NCI-H82 (cell line): ENCODE measurements around the gene ASIC1.
"Not testable (repeated sequence)": the region's sequence is repeated elsewhere in the genome, so short reads cannot be mapped to it uniquely, and the experiment has no call there.

Experiments used
- DNase-seq: peaks from one replicate; lab custom pipeline; 2025; lab: John Stamatoyannopoulos, UW

ASIC1 gene

GRCh38 chr12:50061946-50062686, 4.7 kb downstream of the ASIC1 start:
- DNase-seq: no peak

DNA sequence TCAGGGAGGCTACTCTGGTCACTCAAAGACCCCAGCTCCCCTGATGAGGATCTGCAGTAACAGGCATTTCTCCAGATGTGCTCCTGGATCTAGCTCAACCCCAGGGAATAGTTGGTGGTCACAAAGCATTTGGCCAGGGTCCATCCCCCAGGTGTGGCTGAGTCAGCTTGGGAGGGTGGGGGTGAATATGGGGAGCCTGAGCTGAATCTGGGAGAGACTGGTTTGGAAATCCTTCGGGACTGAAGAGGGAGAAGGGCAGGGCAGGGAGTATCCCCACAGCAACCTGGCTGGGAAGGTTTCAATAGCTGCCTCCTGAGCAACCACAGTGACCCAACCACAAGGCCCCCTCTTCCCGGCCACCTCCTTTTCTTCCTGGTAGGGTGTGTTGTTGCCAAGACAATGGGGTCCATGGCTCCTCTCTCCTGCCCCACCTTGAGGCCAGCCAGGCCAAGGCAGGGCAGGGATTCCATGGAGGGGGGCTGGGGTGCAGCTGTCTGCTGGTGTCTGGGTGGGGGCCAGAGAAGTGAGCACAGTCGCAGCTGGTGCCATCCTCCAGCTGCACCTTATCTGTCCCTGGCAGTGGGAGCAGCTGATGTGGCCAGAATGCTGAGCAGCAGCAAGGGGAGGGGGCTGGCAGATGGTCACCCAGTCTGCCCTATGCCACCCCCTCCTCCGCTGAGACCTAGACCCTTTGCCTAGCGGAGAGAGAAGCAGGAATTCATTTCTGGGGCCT, 5.5 kb downstream of the ASIC1 start:
- DNase-seq: peak; percentile 47

DNA sequence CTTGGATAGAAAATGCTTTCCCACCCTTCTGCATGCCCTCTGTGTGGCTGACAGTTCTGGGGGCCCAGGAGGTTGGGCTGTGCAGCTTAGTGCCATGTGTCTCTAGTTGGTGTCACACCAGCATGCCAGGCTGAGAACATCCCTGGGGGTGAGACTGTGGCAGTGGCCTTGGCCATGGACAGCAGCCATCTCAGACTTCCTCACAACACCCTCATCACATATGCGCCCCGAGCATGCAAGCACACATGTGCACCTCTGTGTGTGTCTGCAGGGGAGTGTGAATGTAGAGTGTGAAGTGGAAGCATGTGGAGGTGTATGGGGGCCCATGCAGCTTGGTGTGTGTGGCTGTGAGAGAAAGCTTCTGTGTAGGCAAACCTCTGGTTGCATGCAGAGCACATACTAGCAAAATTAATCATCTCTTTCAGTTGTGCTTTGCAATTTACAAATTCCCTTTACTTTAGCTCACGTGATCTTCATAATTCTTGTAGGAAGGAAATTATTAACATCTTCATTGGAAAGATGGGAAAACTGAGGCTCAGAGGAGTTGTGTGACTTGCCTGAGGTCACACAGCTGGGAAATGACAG, 8.4 kb downstream of the ASIC1 start:
- DNase-seq: no peak

DNA sequence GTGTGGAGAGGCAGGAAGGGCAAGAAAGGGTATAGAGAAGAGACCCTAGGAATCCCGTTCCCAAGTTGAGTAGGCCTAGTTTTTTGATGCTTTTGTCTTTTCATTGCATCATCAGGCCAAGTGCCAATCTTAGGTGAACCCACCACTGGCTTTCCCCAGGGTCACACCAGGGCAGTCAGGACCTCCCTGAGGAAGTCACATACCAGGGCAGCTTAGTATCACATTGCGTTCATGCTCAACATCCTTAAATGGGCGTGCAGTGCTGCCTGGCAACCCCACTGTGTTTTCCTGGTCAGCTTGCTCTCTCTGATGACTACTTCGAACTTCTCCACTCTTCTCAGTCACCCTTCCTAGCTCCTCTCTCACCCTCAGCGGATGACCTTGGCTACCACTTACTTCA, 9.0 kb downstream of the ASIC1 start:
- DNase-seq: peak; percentile 49

- no peak for DNase-seq
Observed at GRCh38 chr12:50069069-50069468, 11.7 kb downstream of the ASIC1 start.

DNA sequence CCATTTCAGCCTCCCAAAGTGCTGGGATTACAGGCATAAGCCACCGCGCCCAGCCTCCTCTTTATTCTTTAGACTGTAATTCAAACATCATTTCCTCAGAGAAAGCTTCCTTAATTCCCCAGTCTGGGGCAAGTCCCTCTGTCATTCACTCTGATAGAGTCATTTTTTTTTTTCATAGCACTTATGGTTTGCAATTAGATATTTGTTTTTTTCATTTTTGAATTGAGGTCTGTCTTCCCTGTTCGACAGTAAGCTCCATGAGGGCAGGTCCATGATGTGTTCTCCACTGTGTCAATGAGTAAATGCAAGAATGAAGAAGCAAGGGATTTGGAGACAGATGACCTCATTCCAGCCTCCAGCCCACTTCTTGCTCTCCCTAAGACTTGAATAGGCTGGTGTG, 12.1 kb downstream of the ASIC1 start:
- no peak for DNase-seq

DNA sequence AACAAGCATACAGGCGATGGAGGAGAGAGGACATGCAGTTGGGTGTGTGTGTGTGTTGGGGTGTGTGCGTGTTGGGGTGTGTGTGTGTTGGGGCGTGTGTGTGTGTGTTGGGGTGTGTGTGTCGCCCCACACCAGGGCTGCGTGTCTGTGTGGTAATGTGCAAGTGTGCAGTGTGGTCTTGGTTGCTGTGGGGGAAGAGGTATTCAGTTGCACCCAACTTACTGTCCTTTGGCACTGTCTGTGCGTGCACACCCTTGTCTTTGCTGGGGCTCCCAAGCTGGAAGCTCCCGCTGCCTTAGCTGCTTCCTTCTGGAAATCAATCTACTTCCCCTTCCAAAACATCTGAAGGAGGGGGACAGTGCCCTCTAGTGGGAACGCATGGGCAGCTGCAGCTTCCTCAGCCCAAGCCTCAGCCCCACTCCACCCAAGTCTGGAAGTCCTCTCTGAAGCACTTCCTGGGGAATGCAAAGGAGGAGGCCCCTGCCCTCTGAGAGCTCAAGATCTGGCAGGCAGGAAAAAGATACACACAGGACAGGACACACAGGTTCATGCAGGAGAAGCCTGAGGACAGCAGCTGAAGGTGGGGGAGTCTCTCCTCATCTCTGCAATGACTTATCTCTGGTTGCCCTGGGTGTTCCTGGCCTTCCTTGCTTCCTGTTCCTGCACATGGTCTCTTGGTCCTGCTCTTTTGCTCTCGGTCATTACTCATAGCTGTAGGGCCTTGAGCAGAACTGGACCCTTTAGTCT, 13.1 kb downstream of the ASIC1 start:
- peak; percentile 89 for DNase-seq

- no peak for DNase-seq
Observed at GRCh38 chr12:50072198-50072907, 15.0 kb downstream of the ASIC1 start.

DNA sequence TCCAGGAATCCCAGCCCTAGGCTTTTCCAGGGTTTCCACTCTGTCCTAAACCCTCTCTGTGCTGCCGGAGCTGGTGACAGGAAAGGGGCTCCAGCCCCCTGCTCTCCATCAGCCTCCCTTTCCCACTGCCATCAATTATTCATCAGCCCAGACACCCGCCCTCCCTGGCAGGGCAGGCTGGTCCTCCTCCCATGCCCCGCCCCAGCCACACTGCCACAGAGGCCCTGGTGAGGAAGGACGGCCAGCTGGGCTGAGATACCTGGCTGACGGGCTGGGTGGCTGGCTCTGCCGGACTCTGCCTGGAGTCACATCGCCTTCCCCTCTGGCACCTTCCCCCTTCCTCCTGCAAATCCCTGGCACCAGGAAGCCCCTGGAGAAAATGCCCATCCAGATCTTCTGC, 15.8 kb downstream of the ASIC1 start:
- no peak for DNase-seq

- no peak for DNase-seq
Observed at GRCh38 chr12:50073712-50074111, 16.3 kb downstream of the ASIC1 start.

DNA sequence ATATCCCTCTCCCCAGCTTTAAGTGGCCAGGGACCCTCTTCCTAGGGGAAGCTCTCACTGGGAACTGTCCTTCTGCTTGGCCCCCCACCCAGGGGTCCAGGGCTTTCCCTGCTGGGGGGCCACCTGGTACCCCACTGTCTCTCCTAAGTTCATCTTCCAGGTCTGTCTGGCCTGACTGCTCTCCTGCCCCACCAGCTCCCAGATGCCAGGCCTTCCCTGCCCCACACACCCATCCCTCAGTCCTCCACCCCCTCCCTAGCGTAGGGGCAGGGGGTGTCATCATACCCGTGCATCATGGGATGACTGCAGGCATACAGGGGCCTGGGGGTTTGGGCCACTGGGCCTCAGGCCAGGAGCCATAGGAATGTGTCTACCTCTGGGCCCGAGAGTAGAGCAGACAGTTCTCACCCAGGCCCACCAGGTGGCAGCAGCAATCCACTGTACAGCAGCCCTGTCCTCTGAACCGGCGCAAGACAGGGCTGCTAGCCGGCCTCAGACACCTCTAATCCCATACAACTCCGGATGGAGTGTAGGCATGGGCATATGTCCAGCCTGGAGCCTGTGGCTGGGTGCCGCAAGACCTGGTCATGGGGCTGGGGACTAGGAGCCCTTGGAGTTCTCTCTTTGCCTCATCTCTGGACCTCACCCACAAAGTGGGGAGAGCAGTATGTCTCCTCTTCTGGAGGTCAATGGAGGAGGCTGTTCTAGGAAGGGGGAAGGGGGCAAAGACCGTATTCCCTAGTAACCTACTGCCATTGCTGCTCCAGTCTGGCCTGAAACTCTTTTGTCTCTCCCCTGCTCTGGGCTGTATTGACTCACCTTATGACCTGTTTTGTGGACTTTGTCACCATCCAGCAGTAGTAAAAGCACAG, 17.8 kb downstream of the ASIC1 start:
- DNase-seq: peak; percentile 89

GRCh38 chr12:50075808-50076170, 18.4 kb downstream of the ASIC1 start:
- DNase-seq: no peak

GRCh38 chr12:50077099-50077498, 19.7 kb downstream of the ASIC1 start:
- DNase-seq: no peak

DNA sequence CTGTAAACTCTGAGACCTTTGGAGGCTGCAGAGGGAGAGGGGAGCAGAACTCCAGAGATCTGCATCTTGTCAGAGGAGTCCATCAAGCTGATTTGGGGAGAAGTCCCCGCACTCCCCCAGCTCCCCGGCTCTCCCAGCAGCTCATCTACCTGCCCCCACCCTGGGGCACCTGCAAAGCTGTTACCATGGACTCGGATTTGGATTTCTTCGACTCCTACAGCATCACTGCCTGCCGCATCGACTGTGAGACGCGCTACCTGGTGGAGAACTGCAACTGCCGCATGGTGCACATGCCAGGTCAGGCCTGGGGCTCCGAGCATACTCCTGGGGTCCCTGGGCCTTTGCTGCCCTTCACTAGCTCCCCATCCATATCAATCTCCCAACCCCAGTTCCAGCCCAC, 20.9 kb downstream of the ASIC1 start:
- DNase-seq: no peak

DNA sequence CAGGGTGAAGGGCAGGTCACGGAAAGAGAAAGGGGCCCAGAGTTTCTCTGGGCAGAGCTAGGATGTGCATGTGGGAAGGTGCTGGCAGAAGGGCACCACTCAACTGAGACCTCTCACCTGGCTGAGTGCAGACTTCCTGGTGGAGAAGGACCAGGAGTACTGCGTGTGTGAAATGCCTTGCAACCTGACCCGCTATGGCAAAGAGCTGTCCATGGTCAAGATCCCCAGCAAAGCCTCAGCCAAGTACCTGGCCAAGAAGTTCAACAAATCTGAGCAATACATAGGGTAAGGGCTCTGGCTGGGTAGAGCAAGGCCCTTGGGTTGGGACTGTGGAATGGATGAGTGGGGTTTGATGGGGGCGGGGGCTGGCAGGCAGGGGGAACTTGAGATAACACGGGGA, 22.4 kb downstream of the ASIC1 start:
- DNase-seq: no peak

- DNase-seq: no peak
Observed at GRCh38 chr12:50081096-50081808, 23.9 kb downstream of the ASIC1 start.

DNA sequence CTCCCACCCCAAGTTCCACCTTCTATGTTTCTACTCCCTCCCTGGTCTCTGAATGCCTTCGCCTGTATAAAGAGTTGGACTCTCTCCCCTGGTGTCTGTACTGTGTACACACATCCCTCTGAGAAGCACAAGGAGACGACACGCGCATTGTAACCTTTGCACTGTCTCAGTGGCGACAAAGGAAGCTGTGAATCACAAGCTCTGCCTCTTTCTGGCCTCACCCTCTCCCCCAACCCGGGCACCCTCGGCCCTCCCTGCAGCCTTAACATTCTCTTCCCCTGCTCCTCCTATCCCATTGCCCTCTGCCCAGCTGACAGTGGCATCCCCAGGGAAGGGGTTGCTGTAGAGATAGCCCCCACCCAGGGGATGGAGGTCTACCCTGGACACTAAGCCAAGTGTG, 25.2 kb downstream of the ASIC1 start:
- DNase-seq: no peak

- no peak for DNase-seq
Observed at GRCh38 chr12:50083301-50083700, 25.9 kb downstream of the ASIC1 start.

- not testable (repeated sequence) for DNase-seq
Observed at GRCh38 chr12:50084409-50084774, 27.0 kb downstream of the ASIC1 start.
